ENCODE results near the gene MACROD2.

GRCh38 chr20:15379681-15380296 lies 1384.5 kb downstream of the MACROD2 start:
- no peak for TF ChIP-seq CTCF (IDR thresholded peaks at IDR 0.05; ENCODE audit: insufficient read depth, low read depth, low read length)
- no peak for TF ChIP-seq EZH2 (IDR thresholded peaks at IDR 0.05; ENCODE audit: insufficient read depth, low read length)
